Liver (tissue), 9 donors: ENCODE measurements around the gene ANKMY1. TPM values are rescaled to one million over a fixed set of nuclear protein-coding genes. Genes with fewer than 3 reads are reported as not detected.

Experiments
- DNase-seq: peaks from one replicate; pipeline ENCODE4 v3.0.0-alpha.2; 2017; ENCODE audit warnings: low spot score
- H3K27ac ChIP-seq, 2 donors: one replicate each; pipeline ENCODE4 v1.7.0; 2013; ENCODE audit warnings: inconsistent platforms in 2 of 2, low read length in 2 of 2, control low read depth in 1 of 2, low read depth in 1 of 2, mild to moderate bottlenecking in 1 of 2
- H3K27me3 ChIP-seq, 4 donors: one replicate each; pipeline versions ENCODE4 v1.6.1 to v1.7.0; 2013; ENCODE audit warnings: low read length in 3 of 4, inconsistent platforms in 1 of 4, mild to moderate bottlenecking in 1 of 4, moderate library complexity in 1 of 4; ENCODE audit not compliant: control insufficient read depth in 4 of 4, insufficient read depth in 4 of 4
- H3K36me3 ChIP-seq, 4 donors: one replicate each; pipeline versions ENCODE4 v1.6.1 to v1.7.0; 2013; ENCODE audit warnings: low read length in 3 of 4, mild to moderate bottlenecking in 3 of 4, low read depth in 1 of 4, moderate library complexity in 1 of 4; ENCODE audit not compliant: control insufficient read depth in 4 of 4, insufficient read depth in 3 of 4
- H3K4me1 ChIP-seq, 4 donors: one replicate each; pipeline versions ENCODE4 v1.6.1 to v1.7.0; 2013; ENCODE audit warnings: low read length in 3 of 4, mild to moderate bottlenecking in 3 of 4, moderate library complexity in 1 of 4; ENCODE audit not compliant: control insufficient read depth in 4 of 4, insufficient read depth in 4 of 4
- H3K4me3 ChIP-seq, 3 donors: one replicate each; pipeline versions ENCODE4 v1.6.1 to v1.7.0; 2013; ENCODE audit warnings: low read length in 3 of 3, control low read depth in 1 of 3, low read depth in 1 of 3, mild to moderate bottlenecking in 1 of 3
- H3K9ac ChIP-seq, 2 donors: one replicate each; pipeline ENCODE4 v1.7.0; 2013; ENCODE audit warnings: low read length in 2 of 2, mild to moderate bottlenecking in 2 of 2, moderate library complexity in 2 of 2, control low read depth in 1 of 2, low read depth in 1 of 2
- H3K9me3 ChIP-seq, 4 donors: one replicate each; pipeline versions ENCODE4 v1.6.1 to v1.7.0; 2013; ENCODE audit warnings: low read length in 3 of 4; ENCODE audit not compliant: control insufficient read depth in 4 of 4
- CTCF ChIP-seq: fragments of 150-350 bp; IDR thresholded peaks from 2 replicates; pipeline ENCODE4 v1.5.1; 2017; ENCODE audit warnings: improper control_type of control experiment, low read depth, low read length; ENCODE audit not compliant: missing input control
- FOXA1 ChIP-seq: IDR thresholded peaks from 2 replicates; pipeline ENCODE4 v1.6.1; 2016; ENCODE audit warnings: antibody characterized with exemption
- FOXA2 ChIP-seq: IDR thresholded peaks from 2 replicates; pipeline ENCODE4 v1.6.1; 2016; ENCODE audit warnings: antibody characterized with exemption
- HNF4A ChIP-seq, 2 donors: conservative IDR thresholded peaks; 2 replicates each; pipeline ENCODE4 v1.6.1; 2016; ENCODE audit warnings: antibody characterized with exemption in 2 of 2, mild to moderate bottlenecking in 2 of 2
- JUND ChIP-seq, 2 donors: IDR thresholded peaks; 2 replicates each; pipeline ENCODE4 v1.6.1; 2016; ENCODE audit warnings: antibody characterized with exemption in 2 of 2
- MAX ChIP-seq: IDR thresholded peaks from 2 replicates; pipeline ENCODE4 v1.6.1; 2016; ENCODE audit warnings: antibody characterized with exemption
- NR2F2 ChIP-seq: IDR thresholded peaks from 2 replicates; pipeline ENCODE4 v1.6.1; 2016; ENCODE audit warnings: antibody characterized with exemption
- RAD21 ChIP-seq, 2 donors: IDR thresholded peaks; 2 replicates each; pipeline ENCODE4 v1.6.1; 2016; ENCODE audit warnings: antibody characterized with exemption in 2 of 2, mild to moderate bottlenecking in 2 of 2
- REST ChIP-seq: IDR thresholded peaks from 2 replicates; pipeline ENCODE4 v1.6.1; 2016; ENCODE audit warnings: antibody characterized with exemption, mild to moderate bottlenecking
- RXRA ChIP-seq, 2 donors: IDR thresholded peaks; 2 replicates each; pipeline ENCODE4 v1.6.1; 2017 to 2018; ENCODE audit warnings: antibody characterized with exemption in 2 of 2, mild to moderate bottlenecking in 1 of 2
- TAF1 ChIP-seq: conservative IDR thresholded peaks from 2 replicates; pipeline ENCODE4 v1.6.1; 2016; ENCODE audit warnings: antibody characterized with exemption, mild to moderate bottlenecking
- YY1 ChIP-seq: IDR thresholded peaks from 2 replicates; pipeline ENCODE4 v1.6.1; 2016; ENCODE audit warnings: antibody characterized with exemption, mild to moderate bottlenecking
- WGBS: extraction: QIAGEN DNeasy Blood & Tissue Kit; methylation state at CpG from one replicate; pipeline ENCODE4 v1.1.7; 2013; 5-methylcytosine and 5-hydroxymethylcytosine counted together
- polyA plus RNA-seq, 2 donors: library from polyadenylated mRNA; stranded (reverse) in 1 of 2; unstranded in 1 of 2; fragments of 200-250 nt in 1 of 2; fragments of >200 nt in 1 of 2; fragmentation: Nextera tagmentation in 1 of 2; extraction: Ambion mirVana in 1 of 2; gene quantifications; one replicate each; pipeline versions ENCODE4 v1.2.1 to v1.2.3, GENCODE V29; 2013 to 2015
- total RNA-seq, 2 donors: library from RNA; depleted of rRNA; stranded (reverse); fragments of >200 nt; gene quantifications; one replicate each; pipeline ENCODE4 v1.2.3, GENCODE V29; 2014
- donor health status: healthy.
- donor health status: healthy.
- donor health status: healthy.
- donor health status: healthy.
- donor health status: healthy.

Gene ANKMY1
- total and polyA plus RNA-seq, 4 donors = 2.5 to 12.8 (median 4.2) TPM

GRCh38 chr2:240555541-240556250 is 2.1 kb downstream of the ANKMY1 start:
- Histone ChIP-seq H3K27me3 (no peaks in the 10 kb centered on the region), H3K27ac (no peak overlapping the region), H3K4me3 (no peak overlapping the region), H3K36me3 (peaks cover 0 to 5% (median 3%) of the 10 kb centered on the region in 4 donors), H3K9me3 (no peaks in the 10 kb centered on the region), H3K4me1 (peaks cover 11 to 27% (median 15%) of the 10 kb centered on the region in 4 donors), H3K9ac (no peak overlapping the region)
- DNase-seq = no peak
- 96% methylated on average over 16 of the region's 16 CpGs for WGBS
- TF ChIP-seq JUND (IDR thresholded peaks at IDR 0.05) (no peak), MAX (no peak), NR2F2 (no peak), RXRA (IDR thresholded peaks at IDR 0.05) (no peak), TAF1 (no peak), YY1 (no peak), RAD21 (IDR thresholded peaks at IDR 0.05) (no peak), FOXA1 (no peak), REST (no peak), CTCF (no peak), HNF4A (conservative IDR thresholded peaks at IDR 0.05) (no peak)

- Histone ChIP-seq H3K4me1 (peaks cover 11 to 26% (median 15%) of the 10 kb centered on the region in 4 donors), H3K36me3 (peaks cover 0 to 5% (median 3%) of the 10 kb centered on the region in 4 donors), H3K27me3 (no peaks in the 10 kb centered on the region), H3K9me3 (no peaks in the 10 kb centered on the region), H3K4me3 (no peak overlapping the region), H3K9ac (no peak overlapping the region), H3K27ac (no peak overlapping the region)
- 95% methylated on average over 17 of the region's 17 CpGs for WGBS
- TF ChIP-seq YY1 (no peak), JUND (IDR thresholded peaks at IDR 0.05) (no peak), RXRA (IDR thresholded peaks at IDR 0.05) (no peak), FOXA2 (no peak), FOXA1 (no peak)
- DNase-seq = no peak
Measured at GRCh38 chr2:240554767-240555493, 2.9 kb downstream of the ANKMY1 start.
